Measurements from ENCODE around the gene CABLES2.

CABLES2 gene

DNA sequence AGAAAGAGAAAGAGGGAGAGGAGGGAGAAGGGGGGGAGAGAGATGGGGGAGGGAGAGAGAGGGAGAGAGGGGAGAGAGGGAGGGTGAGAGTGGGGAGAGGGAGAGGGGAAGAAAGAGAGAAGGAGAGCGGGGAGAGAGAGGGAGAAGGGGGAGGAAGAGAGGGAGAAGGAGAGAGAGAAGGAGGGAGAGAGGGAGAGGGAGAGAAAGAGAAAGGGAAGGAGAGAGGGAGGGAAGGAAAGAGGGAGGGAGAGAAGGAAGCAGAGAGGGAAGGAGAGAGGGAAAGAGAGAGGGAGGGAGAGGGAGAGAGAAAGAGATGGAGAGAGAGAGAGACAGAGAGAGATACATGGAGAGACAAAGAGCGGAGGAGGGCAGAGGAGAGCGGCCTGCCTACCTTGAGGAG, 44.9 kb upstream of the CABLES2 start:
- TF ChIP-seq CTCF (IDR thresholded peaks at IDR 0.05; ENCODE audit: borderline replicate concordance, control extremely low read depth, extremely low read depth, insufficient read depth, missing control alignments), result no peak
- no peak for DNase-seq (ENCODE audit: low spot score)
- in situ Hi-C loops (cut with MboI; ENCODE audit: low sequenced_read_pairs, unreplicated experiment), result no loop called here

DNA sequence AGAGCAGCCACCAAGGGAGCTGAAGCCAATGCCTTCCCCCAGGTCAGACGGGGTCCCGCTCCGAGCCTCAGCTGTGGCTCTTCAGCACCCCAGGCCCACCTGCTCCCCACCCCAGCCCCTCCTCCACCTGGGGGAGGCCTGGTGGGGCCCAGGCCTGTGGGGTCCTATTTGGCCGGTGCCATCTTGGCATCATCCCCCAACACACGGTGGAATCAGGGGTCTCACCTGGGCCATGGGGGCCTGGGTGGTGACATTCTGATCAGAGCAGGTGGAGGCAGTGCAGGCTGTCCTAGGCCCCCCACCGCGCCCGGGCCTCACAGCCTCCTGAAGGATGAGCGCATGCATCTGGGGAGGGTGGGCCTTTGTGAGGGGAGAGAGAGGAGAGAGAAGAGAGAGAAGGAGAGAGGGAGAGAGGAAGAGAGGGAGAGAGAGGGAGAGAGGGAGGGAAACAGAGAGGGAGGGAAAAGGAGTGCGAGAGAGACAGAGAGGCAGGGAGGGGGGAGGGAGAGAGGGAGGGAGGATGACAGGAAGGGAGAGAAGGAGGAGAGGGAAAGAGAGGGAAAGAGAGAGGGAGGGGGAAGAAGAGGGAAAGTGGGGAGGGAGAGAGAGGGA, 44.2 kb upstream of the CABLES2 start:
- in situ Hi-C loops (cut with MboI; ENCODE audit: low sequenced_read_pairs, unreplicated experiment), result no loop called here
- no peak for DNase-seq (ENCODE audit: low spot score)
- TF ChIP-seq CTCF (IDR thresholded peaks at IDR 0.05; ENCODE audit: borderline replicate concordance, control extremely low read depth, extremely low read depth, insufficient read depth, missing control alignments), result no peak

GRCh38 chr20:62449951-62450691, 43.0 kb upstream of the CABLES2 start:
- in situ Hi-C loops (cut with MboI; ENCODE audit: low sequenced_read_pairs, unreplicated experiment), result no loop called here
- no peak for TF ChIP-seq CTCF (IDR thresholded peaks at IDR 0.05; ENCODE audit: borderline replicate concordance, control extremely low read depth, extremely low read depth, insufficient read depth, missing control alignments)
- DNase-seq (ENCODE audit: low spot score), result no peak

DNA sequence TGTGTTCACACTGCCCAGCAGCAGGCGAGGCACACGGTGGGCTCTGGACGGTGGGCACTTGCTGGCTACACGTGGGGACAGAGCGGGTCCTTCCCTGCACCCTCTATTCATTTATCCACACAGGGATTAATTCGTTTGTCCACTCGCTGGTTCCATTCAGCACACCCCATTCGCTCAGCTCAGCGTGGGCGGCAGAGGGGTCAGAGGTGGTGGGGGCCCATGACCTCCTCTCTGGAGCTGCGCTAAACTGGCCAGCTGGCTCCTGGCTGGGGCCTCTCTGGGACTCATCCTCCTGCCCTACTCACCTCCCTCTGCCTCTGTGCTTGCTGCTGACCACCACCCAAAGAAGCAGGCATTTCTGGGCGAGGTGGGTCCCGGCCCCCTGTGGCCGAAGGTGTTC, 41.7 kb upstream of the CABLES2 start:
- in situ Hi-C loops (cut with MboI; ENCODE audit: low sequenced_read_pairs, unreplicated experiment), result no loop called here
- no peak for DNase-seq (ENCODE audit: low spot score)
- TF ChIP-seq CTCF (IDR thresholded peaks at IDR 0.05; ENCODE audit: borderline replicate concordance, control extremely low read depth, extremely low read depth, insufficient read depth, missing control alignments), result no peak

- no peak for DNase-seq (ENCODE audit: low spot score)
- in situ Hi-C loops (cut with MboI; ENCODE audit: low sequenced_read_pairs, unreplicated experiment), result no loop called here
- TF ChIP-seq CTCF (IDR thresholded peaks at IDR 0.05; ENCODE audit: borderline replicate concordance, control extremely low read depth, extremely low read depth, insufficient read depth, missing control alignments), result no peak
Measured at GRCh38 chr20:62448038-62448437, 41.0 kb upstream of the CABLES2 start.

DNA sequence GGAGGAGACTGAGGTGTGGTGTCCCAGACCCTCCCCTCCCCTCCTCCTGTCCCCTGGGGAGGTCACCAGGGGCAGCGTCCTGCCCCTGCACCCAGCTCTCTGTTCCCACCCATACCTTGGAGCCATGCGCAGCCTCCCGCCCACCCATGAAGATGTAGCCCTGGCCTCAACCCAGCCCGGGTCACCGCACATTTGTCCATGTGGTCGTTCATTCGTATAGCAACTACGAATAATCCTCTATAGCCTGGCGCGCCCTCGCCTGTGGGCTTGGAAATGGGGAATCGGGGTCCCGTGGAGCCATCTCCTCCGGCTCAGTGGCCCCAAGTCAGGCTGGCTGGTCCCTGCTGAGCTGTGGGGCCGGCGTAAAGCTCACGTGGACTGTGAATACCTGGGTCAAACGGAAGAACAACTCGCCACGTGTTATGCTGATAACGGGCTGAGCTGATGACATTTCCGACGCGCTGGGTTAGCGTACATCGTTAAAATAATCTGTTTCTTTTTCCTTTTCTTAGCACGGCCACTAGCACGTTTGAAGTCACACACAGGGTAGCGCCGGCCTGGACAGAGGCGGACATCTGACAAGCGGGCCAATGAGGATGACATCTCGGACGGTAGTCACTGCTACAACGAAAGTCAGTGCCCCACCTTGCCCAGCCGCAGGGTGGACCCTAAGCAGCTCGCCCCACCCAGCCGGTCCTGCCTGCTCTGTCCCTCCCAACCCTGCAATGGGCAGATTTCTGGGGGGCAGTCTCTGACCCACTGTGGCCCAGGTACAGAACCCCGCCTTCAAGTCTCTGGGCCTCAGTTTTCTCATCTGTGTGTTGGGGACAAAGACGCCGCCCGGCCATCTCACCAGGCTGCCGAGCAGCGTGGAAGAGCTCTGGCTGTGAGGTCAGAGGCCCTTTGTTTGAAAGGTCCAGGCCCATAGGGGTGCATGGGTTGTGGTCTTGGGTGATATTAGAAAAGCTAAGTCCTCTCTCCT, 40.1 kb upstream of the CABLES2 start:
- in situ Hi-C loops (cut with MboI; ENCODE audit: low sequenced_read_pairs, unreplicated experiment), result no loop called here
- no peak for TF ChIP-seq CTCF (IDR thresholded peaks at IDR 0.05; ENCODE audit: borderline replicate concordance, control extremely low read depth, extremely low read depth, insufficient read depth, missing control alignments)
- DNase-seq (ENCODE audit: low spot score), result no peak
